BJ (cell line): Measurements from ENCODE around the gene ARHGAP31. TPM values are rescaled to one million over a fixed set of nuclear protein-coding genes. Genes with fewer than 3 reads are reported as not detected.

Source experiments
- CTCF ChIA-PET: fragments of 350-600 bp; formaldehyde crosslinking; extraction: SDS; loops from one replicate; lab custom pipeline; 2021; ENCODE audit warnings: antibody characterized with exemption, inconsistent platforms; lab: Yijun Ruan, JAX
- POLR2A ChIA-PET: fragments of 300-600 bp; sonication (Branson Sonifier 250); formaldehyde crosslinking; extraction: SDS; loops from one replicate; lab custom pipeline; 2021; ENCODE audit warnings: antibody characterized with exemption; lab: Charles Lee
- DNase-seq: peaks from one replicate; pipeline ENCODE4 v3.0.0-alpha.2; 2011; ENCODE audit warnings: low read depth
- H3K27me3 ChIP-seq: 2 replicates; pipeline ENCODE4 v1.6.0; 2011; ENCODE audit warnings: low read length; ENCODE audit not compliant: control insufficient read depth, insufficient read depth
- H3K36me3 ChIP-seq: 2 replicates; pipeline ENCODE4 v1.5.1; 2011; ENCODE audit warnings: low read length; ENCODE audit not compliant: control insufficient read depth, insufficient read depth
- H3K4me3 ChIP-seq: 2 replicates; pipeline ENCODE4 v1.5.1; 2011; ENCODE audit warnings: low read depth, mild to moderate bottlenecking, control low read depth, low read length
- CTCF ChIP-seq: IDR thresholded peaks from 2 replicates; pipeline ENCODE4 v1.5.1; 2011; ENCODE audit warnings: low read depth, mild to moderate bottlenecking, control low read depth, inconsistent platforms, low read length, moderate library complexity; ENCODE audit not compliant: insufficient read depth
- polyA plus RNA-seq: library from polyadenylated mRNA; depleted of rRNA; stranded (reverse); fragments of >200 nt; gene quantifications from 2 replicates; pipeline ENCODE4 v1.2.3, GENCODE V29; 2011

Gene ARHGAP31
- polyA plus RNA-seq, 1 experiment, result 19.4 TPM

- Histone ChIP-seq H3K36me3 (peaks cover 24% of the 10 kb centered on the region), H3K27me3 (no peaks in the 10 kb centered on the region), H3K4me3 (no peak overlapping the region)
- POLR2A ChIA-PET, result no interaction called here
- no peak for DNase-seq
- CTCF ChIA-PET, result no interaction called here
- TF ChIP-seq CTCF, result no peak
Observed at GRCh38 chr3:119434703-119435102, 140.5 kb downstream of the ARHGAP31 start.

GRCh38 chr3:119436977-119437376, 142.8 kb downstream of the ARHGAP31 start:
- Histone ChIP-seq H3K4me3 (no peak overlapping the region), H3K36me3 (peaks cover 19% of the 10 kb centered on the region), H3K27me3 (no peaks in the 10 kb centered on the region)
- no peak for TF ChIP-seq CTCF
- POLR2A ChIA-PET, result no interaction called here
- CTCF ChIA-PET, result no interaction called here
- no peak for DNase-seq

- CTCF ChIA-PET, result interaction anchor here (1.0 kb wide), 1 partner anchor 243 kb away, joined by 3 read pairs; no protein-coding TSS in a partner anchor
- no peak for DNase-seq
- Histone ChIP-seq H3K4me3 (no peak overlapping the region), H3K27me3 (no peaks in the 10 kb centered on the region), H3K36me3 (peaks cover 20% of the 10 kb centered on the region)
- POLR2A ChIA-PET, result no interaction called here
- no peak for TF ChIP-seq CTCF
Observed at GRCh38 chr3:119437691-119438258, 143.6 kb downstream of the ARHGAP31 start.

GRCh38 chr3:119443179-119443578, 149.0 kb downstream of the ARHGAP31 start:
- Histone ChIP-seq H3K4me3 (no peak overlapping the region), H3K27me3 (no peaks in the 10 kb centered on the region), H3K36me3 (peaks cover 9% of the 10 kb centered on the region)
- CTCF ChIA-PET, result no interaction called here
- DNase-seq, result no peak
- POLR2A ChIA-PET, result interaction anchor here (0.6 kb wide), 1 partner anchor 8 kb away, joined by 3 read pairs; no protein-coding TSS in a partner anchor
- TF ChIP-seq CTCF, result no peak

- DNase-seq, result no peak
- ChIA-PET POLR2A (no interaction called here), CTCF (no interaction called here)
- Histone ChIP-seq H3K27me3 (no peaks in the 10 kb centered on the region), H3K36me3 (peaks cover 7% of the 10 kb centered on the region), H3K4me3 (no peak overlapping the region)
- TF ChIP-seq CTCF, result no peak
Observed at GRCh38 chr3:119444590-119444989, 150.4 kb downstream of the ARHGAP31 start.
